HG03064 (cell line): Measurements from ENCODE around the gene GLS2.
"Not testable (repeated sequence)": the region's sequence is repeated elsewhere in the genome, so short reads cannot be mapped to it uniquely, and the experiment has no call there.

Source experiments
- ATAC-seq: cut with Tn5 transposase; IDR thresholded peaks from one replicate; pipeline ENCODE4 v1.9.1; 2021; ENCODE audit warnings: low read depth; ENCODE audit not compliant: unreplicated experiment

GLS2 gene

GRCh38 chr12:56493409-56494105, 5.6 kb upstream of the GLS2 start:
- ATAC-seq, result not testable (repeated sequence)

- ATAC-seq, result no peak
These were observed 2.4 kb upstream of the GLS2 start for GRCh38 chr12:56490360-56490759.

- ATAC-seq, result peak; percentile 22
These were observed 417 bp downstream of the GLS2 start for GRCh38 chr12:56487448-56488040.

- ATAC-seq, result no peak
These were observed 1.3 kb downstream of the GLS2 start for GRCh38 chr12:56486694-56487093.

- no peak for ATAC-seq
These were observed 3.4 kb downstream of the GLS2 start for GRCh38 chr12:56484566-56484965.

- ATAC-seq, result no peak
These were observed 8.3 kb downstream of the GLS2 start for GRCh38 chr12:56479625-56480024.

GRCh38 chr12:56477521-56478225, 10.3 kb downstream of the GLS2 start:
- no peak for ATAC-seq

- ATAC-seq, result no peak
These were observed 11.0 kb downstream of the GLS2 start for GRCh38 chr12:56476972-56477432.

- no peak for ATAC-seq
These were observed 11.8 kb downstream of the GLS2 start for GRCh38 chr12:56476143-56476542.

- ATAC-seq, result no peak
These were observed 13.6 kb downstream of the GLS2 start for GRCh38 chr12:56474389-56474788.

GRCh38 chr12:56469007-56469930, 18.7 kb downstream of the GLS2 start:
- no peak for ATAC-seq

- ATAC-seq, result peak; percentile 66
These were observed 19.6 kb downstream of the GLS2 start, which contains the start of gene SPRYD4 for GRCh38 chr12:56468216-56469006. SPRYD4 (plus strand) TSS chr12:56468578; CDS start chr12:56468592, 14 bp downstream.

- ATAC-seq, result no peak
These were observed 25.4 kb downstream of the GLS2 start for GRCh38 chr12:56462565-56462964.

- ATAC-seq, result no peak
These were observed 26.5 kb downstream of the GLS2 start for GRCh38 chr12:56461235-56462159.

GRCh38 chr12:56457817-56458216, 30.1 kb downstream of the GLS2 start:
- ATAC-seq, result no peak

GRCh38 chr12:56454557-56454956, 33.4 kb downstream of the GLS2 start, which contains the start of gene MIP:
MIP (minus strand) TSS chr12:56454657; CDS start chr12:56454613, 44 bp downstream.
- ATAC-seq, result no peak

GRCh38 chr12:56451147-56451546, 36.8 kb downstream of the GLS2 start:
- ATAC-seq, result no peak

GRCh38 chr12:56450241-56450640, 37.7 kb downstream of the GLS2 start:
- no peak for ATAC-seq

- no peak for ATAC-seq
These were observed 38.4 kb downstream of the GLS2 start for GRCh38 chr12:56449622-56449984.
